Measurements from ENCODE around the gene ANKRD10. TPM values are rescaled to one million over a fixed set of nuclear protein-coding genes. Genes with fewer than 3 reads are reported as not detected.

ANKRD10 gene
- total RNA-seq, 4 donors from 2014 or later = 19.3 to 62.9 (median 29.4) TPM

DNA sequence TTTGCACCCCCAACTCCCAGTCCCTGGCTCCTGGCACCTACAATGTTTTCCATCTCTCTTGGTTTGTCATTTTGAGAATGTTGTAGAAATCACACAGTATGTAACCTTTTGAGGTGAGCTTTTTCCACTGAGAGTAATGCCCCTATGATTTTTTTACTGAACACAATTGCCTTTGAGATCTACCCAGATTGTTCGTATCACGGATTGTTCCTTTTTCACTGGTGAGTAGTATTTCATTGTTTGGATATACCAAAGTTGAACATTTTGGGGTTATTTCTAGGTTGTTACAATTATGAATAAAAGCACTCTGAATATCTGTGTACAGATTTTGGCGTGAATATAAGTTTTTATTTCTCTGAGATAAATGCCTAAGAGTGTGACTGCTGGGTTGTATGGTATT lies 17.7 kb upstream of the ANKRD10 start:
- DNase-seq = no peak
- Histone ChIP-seq H3K36me3 (no peaks in the 10 kb centered on the region), H3K4me3 (no peak overlapping the region), H3K27ac (no peak overlapping the region), H3K27me3 (peaks cover 0 to 24% (median 0%) of the 10 kb centered on the region in 4 donors), H3K9me3 (peaks cover 0 to 20% (median 17%) of the 10 kb centered on the region in 3 donors), H3K4me1 (no peaks in the 10 kb centered on the region)
- intact Hi-C loops (cut with DNase I) = no loop called here
- TF ChIP-seq CTCF (IDR thresholded peaks at IDR 0.05) (no peak), POLR2A (IDR thresholded peaks at IDR 0.05) (no peak)
- 82 to 87% methylated on average over 3 of the region's 3 CpGs for WGBS, 2 donors

DNA sequence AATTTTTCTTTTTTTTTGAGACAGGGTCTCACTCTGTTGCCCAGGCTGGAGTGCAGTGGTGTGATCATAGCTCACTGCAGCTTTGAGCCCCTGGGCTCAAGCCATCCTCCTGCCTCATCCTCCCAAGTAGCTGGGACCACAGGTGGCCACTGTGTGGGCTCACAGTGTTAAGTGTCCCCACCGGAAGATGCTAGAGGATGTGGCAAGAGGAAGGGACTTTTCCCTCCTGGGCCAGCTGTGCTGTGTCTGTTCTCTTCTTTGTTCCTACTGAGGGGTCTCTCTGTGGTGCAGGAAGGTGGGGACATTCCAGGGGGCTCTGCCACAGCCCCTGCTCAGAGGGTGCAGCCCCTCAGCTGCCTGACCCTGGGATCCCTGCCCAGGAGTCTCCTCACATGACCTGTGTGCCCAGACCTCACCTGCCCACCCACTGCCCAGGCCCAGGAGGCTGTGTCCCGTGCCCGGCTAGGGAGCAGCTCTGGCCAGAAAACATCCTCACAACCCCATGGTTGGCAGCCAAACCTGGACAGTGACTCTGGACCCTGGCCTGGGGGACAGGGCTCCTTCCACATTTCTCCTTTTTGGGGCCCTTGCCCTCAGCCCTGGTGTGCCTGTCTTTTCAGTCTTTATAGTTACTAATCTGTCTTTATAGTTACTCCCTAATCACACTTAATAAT lies 14.4 kb upstream of the ANKRD10 start:
- intact Hi-C loops (cut with DNase I) = no loop called here
- Histone ChIP-seq H3K4me3 (no peak overlapping the region), H3K36me3 (no peaks in the 10 kb centered on the region), H3K27me3 (peaks cover 0 to 29% (median 0%) of the 10 kb centered on the region in 4 donors), H3K27ac (no peak overlapping the region), H3K9me3 (peaks cover 0 to 20% (median 16%) of the 10 kb centered on the region in 3 donors), H3K4me1 (no peaks in the 10 kb centered on the region)
- DNase-seq = no peak
- TF ChIP-seq CTCF (IDR thresholded peaks at IDR 0.05) (no peak), POLR2A (IDR thresholded peaks at IDR 0.05) (no peak)
- WGBS, 2 donors = no CpG with 5 or more reads among the region's 3 CpGs

- DNase-seq = no peak
- 79 to 80% methylated on average over 8 of the region's 8 CpGs for WGBS, 2 donors
- intact Hi-C loops (cut with DNase I) = no loop called here
Observed at GRCh38 chr13:110925023-110925612, 10.2 kb upstream of the ANKRD10 start.

DNA sequence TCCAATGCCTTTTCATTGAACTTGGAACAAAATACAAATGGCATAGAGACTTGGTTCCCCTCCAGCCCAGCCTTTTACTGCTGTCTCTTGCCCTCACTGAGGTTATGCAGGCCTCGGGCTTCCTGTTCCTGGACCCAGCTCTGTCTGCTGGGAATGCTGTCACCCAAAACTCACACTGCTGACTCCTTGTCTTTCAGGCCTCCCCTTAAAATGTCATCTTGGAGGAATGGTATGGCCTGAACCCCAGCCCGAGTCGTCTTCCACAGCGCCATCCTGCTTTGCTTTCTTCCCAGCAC lies 9.7 kb upstream of the ANKRD10 start:
- Histone ChIP-seq H3K27ac (no peak overlapping the region), H3K9me3 (no peaks in the 10 kb centered on the region), H3K27me3 (peaks cover 0 to 45% (median 2%) of the 10 kb centered on the region in 4 donors), H3K4me1 (no peaks in the 10 kb centered on the region), H3K36me3 (no peaks in the 10 kb centered on the region), H3K4me3 (no peak overlapping the region)
- intact Hi-C loops (cut with DNase I) = no loop called here
- DNase-seq = no peak
- 84 to 90% methylated on average over 4 of the region's 4 CpGs for WGBS, 2 donors
- TF ChIP-seq POLR2A (IDR thresholded peaks at IDR 0.05) = no peak
- TF ChIP-seq CTCF (IDR thresholded peaks at IDR 0.05) = no peak

More at GRCh38 chr13:110925023-110925612, 10.2 kb upstream of the ANKRD10 start:
- Histone ChIP-seq H3K4me3 (no peak overlapping the region), H3K27me3 (peaks cover 0 to 45% (median 2%) of the 10 kb centered on the region in 4 donors), H3K36me3 (no peaks in the 10 kb centered on the region), H3K9me3 (no peaks in the 10 kb centered on the region), H3K27ac (no peak overlapping the region), H3K4me1 (no peaks in the 10 kb centered on the region)
- TF ChIP-seq POLR2A (IDR thresholded peaks at IDR 0.05) = no peak

DNA sequence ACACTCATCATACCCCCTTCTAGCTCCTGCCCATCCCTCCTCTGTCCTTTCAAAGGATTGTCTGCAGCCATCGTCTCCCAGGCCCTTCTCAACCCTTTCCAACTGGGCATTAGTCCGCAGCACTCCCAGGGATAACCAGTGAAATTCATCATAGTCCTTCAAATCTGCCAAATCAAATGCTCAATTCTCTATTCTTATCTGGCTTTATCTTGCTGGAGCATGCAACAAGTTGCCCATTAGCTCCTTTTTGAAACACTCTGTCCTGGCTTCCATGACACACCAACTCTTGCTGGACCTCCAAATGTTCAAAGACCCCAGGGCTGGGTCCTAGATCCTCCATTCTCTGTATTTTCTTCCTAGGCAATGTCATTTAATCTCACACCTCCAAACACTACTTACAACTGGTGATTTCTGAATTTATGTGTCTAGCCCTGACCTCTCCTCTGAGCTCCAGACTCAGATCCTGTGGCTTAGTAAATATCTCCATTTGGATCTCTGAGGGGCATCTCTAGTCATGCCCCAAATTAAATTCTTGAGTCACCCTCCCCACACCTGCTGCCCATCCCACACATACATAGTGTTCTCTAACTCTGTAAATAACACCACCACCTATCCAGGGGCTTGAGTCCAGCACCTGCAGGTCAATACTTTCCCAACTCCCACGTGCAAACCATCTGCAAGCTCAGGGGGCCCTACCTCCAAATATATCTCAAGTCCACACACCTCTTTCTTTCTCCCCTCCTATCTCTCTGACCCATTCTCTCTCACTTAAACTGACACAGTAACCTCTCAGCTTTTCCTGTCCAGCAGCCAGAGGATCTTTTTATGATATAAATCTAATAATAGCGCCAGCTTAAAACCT lies 9.1 kb upstream of the ANKRD10 start:
- intact Hi-C loops (cut with DNase I) = no loop called here
- no peak for TF ChIP-seq POLR2A (IDR thresholded peaks at IDR 0.05)
- TF ChIP-seq CTCF (IDR thresholded peaks at IDR 0.05) = no peak
- WGBS, 2 donors = 75 to 81% methylated on average over 4 of the region's 4 CpGs
- DNase-seq = no peak
- H3K9me3 ChIP-seq = no peaks in the 10 kb centered on the region
- no peak overlapping the region for H3K27ac ChIP-seq
- no peaks in the 10 kb centered on the region for H3K36me3 ChIP-seq
- no peak overlapping the region for H3K4me3 ChIP-seq
- no peaks in the 10 kb centered on the region for H3K4me1 ChIP-seq
- H3K27me3 ChIP-seq = peaks cover 0 to 40% (median 2%) of the 10 kb centered on the region in 4 donors
